GM21737 (cell line): ENCODE measurements around the gene GHR.
"Not testable (repeated sequence)": the region's sequence is repeated elsewhere in the genome, so short reads cannot be mapped to it uniquely, and the experiment has no call there.

Experiments
- ATAC-seq: cut with Tn5 transposase; IDR thresholded peaks from one replicate; pipeline ENCODE4 v1.9.1; 2021; ENCODE audit warnings: mild to moderate bottlenecking, moderate library complexity; ENCODE audit not compliant: unreplicated experiment

The GHR gene

GRCh38 chr5:42689391-42689790, 266.2 kb downstream of the GHR start:
- ATAC-seq = no peak

- no peak for ATAC-seq
Observed at GRCh38 chr5:42691413-42691937, 268.2 kb downstream of the GHR start.

GRCh38 chr5:42701351-42702059, 278.3 kb downstream of the GHR start:
- ATAC-seq = no peak

- no peak for ATAC-seq
Observed at GRCh38 chr5:42703238-42703637, 280.0 kb downstream of the GHR start.

GRCh38 chr5:42715785-42716184, 292.5 kb downstream of the GHR start:
- ATAC-seq = no peak

- ATAC-seq = peak; percentile 86
Observed at GRCh38 chr5:42718591-42718990, 295.4 kb downstream of the GHR start.

- no peak for ATAC-seq
Observed at GRCh38 chr5:42719034-42719433, 295.8 kb downstream of the GHR start.

GRCh38 chr5:42720251-42720650, 297.0 kb downstream of the GHR start:
- no peak for ATAC-seq

- no peak for ATAC-seq
Observed at GRCh38 chr5:42721484-42721883, 298.2 kb downstream of the GHR start.

- not testable (repeated sequence) for ATAC-seq
Observed at GRCh38 chr5:42734531-42735058, 311.4 kb downstream of the GHR start.

GRCh38 chr5:42740920-42741319, 317.7 kb downstream of the GHR start:
- ATAC-seq = no peak

- ATAC-seq = no peak
Observed at GRCh38 chr5:42745426-42745825, 322.2 kb downstream of the GHR start.

GRCh38 chr5:42745856-42746255, 322.6 kb downstream of the GHR start:
- no peak for ATAC-seq

GRCh38 chr5:42749020-42749419, 325.8 kb downstream of the GHR start:
- ATAC-seq = no peak

GRCh38 chr5:42750507-42750906, 327.3 kb downstream of the GHR start:
- no peak for ATAC-seq

- ATAC-seq = no peak
Observed at GRCh38 chr5:42751044-42751443, 327.8 kb downstream of the GHR start.

- ATAC-seq = no peak
Observed at GRCh38 chr5:42753099-42753498, 329.9 kb downstream of the GHR start.

- peak; percentile 83 for ATAC-seq
Observed at GRCh38 chr5:42756606-42757601, 333.7 kb downstream of the GHR start, which contains the start of gene CCDC152. Gene CCDC152 (plus strand): TSS chr5:42756818. CDS start chr5:42759122, 2,304 bp downstream.

- no peak for ATAC-seq
Observed at GRCh38 chr5:42759456-42759855, 336.2 kb downstream of the GHR start.

GRCh38 chr5:42760426-42760825, 337.2 kb downstream of the GHR start:
- ATAC-seq = no peak

- no peak for ATAC-seq
Observed at GRCh38 chr5:42761791-42762190, 338.6 kb downstream of the GHR start.
